Esophagus muscularis mucosa (tissue), 4 donors: Measurements from ENCODE around the gene GAPVD1. TPM values are rescaled to one million over a fixed set of nuclear protein-coding genes. Genes with fewer than 3 reads are reported as not detected.

Experiments used
- DNase-seq: peaks from one replicate; pipeline ENCODE4 v3.0.0-alpha.2; 2017; ENCODE audit errors: extremely low spot score
- H3K27ac ChIP-seq, 4 donors: fragments of 200-600 bp; sonication (generic); replicated peaks in 1 of 4; 1 replicate in 3 of 4; 2 replicates in 1 of 4; pipeline ENCODE4 v1.5.1; 2016 to 2019; ENCODE audit warnings: mild to moderate bottlenecking in 1 of 4
- H3K27me3 ChIP-seq, 4 donors: fragments of 200-600 bp; sonication (generic); one replicate each; pipeline versions ENCODE4 v1.5.1 to v1.6.0; 2016 to 2019
- H3K36me3 ChIP-seq, 4 donors: fragments of 200-600 bp; sonication (generic); one replicate each; pipeline ENCODE4 v1.5.1; 2016 to 2019
- H3K4me1 ChIP-seq, 4 donors: fragments of 200-600 bp; sonication (generic); one replicate each; pipeline ENCODE4 v1.5.1; 2016 to 2019
- H3K4me3 ChIP-seq, 4 donors: fragments of 200-600 bp; sonication (generic); 1 replicate in 2 of 4; 2 replicates in 2 of 4; pipeline ENCODE4 v1.5.1; 2016 to 2019; ENCODE audit warnings: mild to moderate bottlenecking in 4 of 4, moderate library complexity in 1 of 4
- H3K9me3 ChIP-seq, 4 donors: fragments of 200-600 bp; sonication (generic); 1 replicate in 3 of 4; 2 replicates in 1 of 4; pipeline ENCODE4 v1.5.1; 2016 to 2019
- CTCF ChIP-seq, 3 experiments: fragments of 200-600 bp in 2 of 3; fragments of 450-650 bp in 1 of 3; sonication (generic) in 2 of 3; IDR thresholded peaks; one replicate each; pipeline ENCODE4 v1.5.1; 2017 to 2019; ENCODE audit warnings: antibody characterized with exemption in 3 of 3, mild to moderate bottlenecking in 2 of 3, moderate library complexity in 1 of 3
- EP300 ChIP-seq: sonication (generic); formaldehyde crosslinking; IDR thresholded peaks from one replicate; pipeline ENCODE4 v1.6.1; 2017; ENCODE audit warnings: antibody characterized with exemption
- POLR2A ChIP-seq: fragments of 450-650 bp; IDR thresholded peaks from one replicate; pipeline ENCODE4 v1.6.1; 2017; ENCODE audit warnings: antibody characterized with exemption, moderate library complexity, mild to moderate bottlenecking, low read depth
- POLR2AphosphoS5 ChIP-seq, 2 donors: sonication (generic); formaldehyde crosslinking; IDR thresholded peaks; one replicate each; pipeline ENCODE4 v1.6.1; 2017; ENCODE audit warnings: antibody characterized with exemption in 2 of 2
- WGBS: methylation state at CpG from one replicate; pipeline ENCODE4 v1.1.5; 2018; 5-methylcytosine and 5-hydroxymethylcytosine counted together
- intact Hi-C: fragments of 100-400 bp; cut with DNase I; formaldehyde crosslinking; loops from one replicate; pipeline ENCODE4 v1.15.1; 2023
- total RNA-seq, 4 donors: library from RNA; depleted of rRNA; stranded (reverse); fragments of >200 nt; gene quantifications; one replicate each; pipeline versions ENCODE4 v1.1.0 to v1.2.1, GENCODE V29; 2016

The GAPVD1 gene
- total RNA-seq, 4 donors from 2014 or later = 39.0 to 58.6 (median 45.2) TPM

DNA sequence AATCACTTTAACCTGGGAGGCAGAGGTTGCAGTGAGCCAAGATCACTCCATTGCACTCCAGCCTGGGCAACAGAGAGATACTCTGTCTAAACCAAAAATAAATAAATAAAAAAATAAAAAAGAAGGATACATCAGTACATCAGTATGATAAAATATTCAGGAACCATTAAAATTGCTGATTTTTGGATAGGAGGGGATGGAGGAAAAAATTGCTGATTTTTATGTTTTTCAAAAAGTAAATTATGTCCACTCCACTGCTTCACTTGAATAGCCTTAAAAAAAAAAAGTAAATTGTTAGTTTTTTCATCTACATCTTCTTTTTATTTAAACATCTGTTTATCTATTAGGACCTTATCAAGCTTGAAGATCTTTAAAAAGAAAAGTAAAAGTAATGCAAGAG lies 7.4 kb upstream of the GAPVD1 start:
- no peak for DNase-seq
- TF ChIP-seq EP300 (no peak), POLR2AphosphoS5 (IDR thresholded peaks at IDR 0.05) (no peak), POLR2A (no peak), CTCF (IDR thresholded peaks at IDR 0.05) (no peak)
- H3K4me3 ChIP-seq = no peak overlapping the region
- no peaks in the 10 kb centered on the region for H3K27me3 ChIP-seq
- H3K4me1 ChIP-seq = no peaks in the 10 kb centered on the region
- H3K36me3 ChIP-seq = no peaks in the 10 kb centered on the region
- no peak overlapping the region for H3K27ac ChIP-seq
- intact Hi-C loops = no loop called here
- H3K9me3 ChIP-seq = no peaks in the 10 kb centered on the region

DNA sequence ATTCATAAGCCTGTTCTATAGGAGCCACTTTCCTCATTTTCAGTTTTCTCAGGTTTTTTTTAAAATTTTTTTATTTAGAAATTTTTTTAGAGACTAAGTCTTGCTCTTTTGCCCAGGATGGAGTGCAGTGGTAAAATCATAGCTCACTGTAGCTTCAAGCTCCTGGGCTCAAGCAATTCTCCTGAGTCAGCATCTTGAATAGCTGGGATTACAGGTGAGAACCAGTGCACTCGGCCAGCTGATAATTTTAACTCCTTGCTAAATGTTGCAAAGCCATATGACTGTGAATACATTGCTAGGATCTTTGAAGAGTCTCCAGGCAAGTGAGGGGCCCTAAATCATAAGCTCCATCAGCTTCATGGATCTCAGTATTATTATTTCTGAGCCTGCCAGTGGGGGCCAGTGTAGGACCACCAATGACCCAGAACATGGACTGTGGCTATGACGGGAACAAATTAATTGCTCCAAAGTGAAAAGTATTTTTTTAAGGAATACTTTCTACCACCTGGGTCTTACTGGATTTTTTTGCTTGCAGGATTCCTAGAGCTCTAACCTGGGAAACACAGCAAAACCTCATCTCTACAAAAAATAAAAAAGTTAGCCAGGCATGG lies 5.7 kb upstream of the GAPVD1 start:
- no peak for DNase-seq
- Histone ChIP-seq H3K36me3 (no peaks in the 10 kb centered on the region), H3K9me3 (no peaks in the 10 kb centered on the region), H3K4me3 (no peak overlapping the region), H3K27me3 (no peaks in the 10 kb centered on the region), H3K27ac (no peak overlapping the region), H3K4me1 (no peaks in the 10 kb centered on the region)
- WGBS = 31% methylated on average over 2 of the region's 2 CpGs
- TF ChIP-seq POLR2A (no peak), POLR2AphosphoS5 (IDR thresholded peaks at IDR 0.05) (no peak), CTCF (IDR thresholded peaks at IDR 0.05) (no peak), EP300 (no peak)
- intact Hi-C loops = no loop called here

GRCh38 chr9:125258160-125258785 lies 3.4 kb upstream of the GAPVD1 start:
- H3K27me3 ChIP-seq = no peaks in the 10 kb centered on the region
- TF ChIP-seq EP300 (no peak), CTCF (IDR thresholded peaks at IDR 0.05) (no peak), POLR2A (no peak)
- H3K27ac ChIP-seq = no peak overlapping the region
- WGBS = 91% methylated on average over 6 of the region's 6 CpGs
- no peak for DNase-seq
- peaks cover 10 to 14% (median 11%) of the 10 kb centered on the region in 4 donors for H3K4me1 ChIP-seq
- intact Hi-C loops = no loop called here
- no peak overlapping the region for H3K4me3 ChIP-seq
- H3K36me3 ChIP-seq = no peaks in the 10 kb centered on the region
- H3K9me3 ChIP-seq = no peaks in the 10 kb centered on the region

GRCh38 chr9:125258832-125259534 lies 2.6 kb upstream of the GAPVD1 start:
- Histone ChIP-seq H3K36me3 (peaks cover 0 to 4% (median 0%) of the 10 kb centered on the region in 4 donors), H3K27me3 (no peaks in the 10 kb centered on the region), H3K4me3 (no peak overlapping the region), H3K9me3 (no peaks in the 10 kb centered on the region), H3K4me1 (peaks cover 17 to 21% (median 19%) of the 10 kb centered on the region in 4 donors), H3K27ac (no peak overlapping the region)
- TF ChIP-seq POLR2AphosphoS5 (IDR thresholded peaks at IDR 0.05) (no peak), CTCF (IDR thresholded peaks at IDR 0.05) (no peak), POLR2A (no peak), EP300 (no peak)
- DNase-seq = no peak
- intact Hi-C loops = no loop called here
- 60% methylated on average over 2 of the region's 2 CpGs for WGBS
